Progenitor cell of endocrine pancreas (in vitro differentiated cells): Measurements from ENCODE around the gene FBXL20. TPM values are rescaled to one million over a fixed set of nuclear protein-coding genes. Genes with fewer than 3 reads are reported as not detected.

Source experiments
- DNase-seq: peaks from one replicate; pipeline ENCODE4 v3.0.0; 2021; ENCODE audit warnings: low spot score; ENCODE audit not compliant: unreplicated experiment
- H3K27ac Mint-ChIP-seq: 2 replicates; pipeline ENCODE4 v1.8.0; 2021; ENCODE audit warnings: mild to moderate bottlenecking, moderate library complexity, mixed read lengths
- H3K27me3 Mint-ChIP-seq: 2 replicates; pipeline ENCODE4 v1.8.0; 2021; ENCODE audit warnings: mixed read lengths
- H3K36me3 Mint-ChIP-seq: 2 replicates; pipeline ENCODE4 v1.8.0; 2022; ENCODE audit warnings: mixed read lengths; ENCODE audit not compliant: insufficient read depth
- H3K4me1 Mint-ChIP-seq: 2 replicates; pipeline ENCODE4 v1.8.0; 2021; ENCODE audit warnings: low read depth, mixed read lengths
- H3K4me3 Mint-ChIP-seq: 2 replicates; pipeline ENCODE4 v1.8.0; 2021; ENCODE audit warnings: low read depth, mild to moderate bottlenecking, moderate library complexity, mixed read lengths
- H3K9me3 Mint-ChIP-seq: 2 replicates; pipeline ENCODE4 v1.8.0; 2021; ENCODE audit warnings: low read depth, mixed read lengths
- CTCF ChIP-seq: fragments of 200-600 bp; sonication (generic); IDR thresholded peaks from one replicate; pipeline ENCODE4 v1.5.0; 2021; ENCODE audit warnings: antibody characterized with exemption, mild to moderate bottlenecking; ENCODE audit not compliant: unreplicated experiment
- total RNA-seq: library from RNA; stranded (reverse); gene quantifications from 2 replicates; pipeline ENCODE4 v1.2.1, GENCODE V29; 2021

The FBXL20 gene
- total RNA-seq, 1 donor from 2014 or later = 26.8 TPM

- DNase-seq = no peak
- Mint-ChIP-seq H3K27ac (no peak overlapping the region), H3K9me3 (no peaks in the 10 kb centered on the region), H3K4me1 (peaks cover 1% of the 10 kb centered on the region), H3K27me3 (peaks cover 57% of the 10 kb centered on the region), H3K4me3 (no peak overlapping the region), H3K36me3 (no peaks in the 10 kb centered on the region)
- TF ChIP-seq CTCF = no peak
These were observed 158.3 kb downstream of the FBXL20 start for GRCh38 chr17:39243155-39243554.

DNA sequence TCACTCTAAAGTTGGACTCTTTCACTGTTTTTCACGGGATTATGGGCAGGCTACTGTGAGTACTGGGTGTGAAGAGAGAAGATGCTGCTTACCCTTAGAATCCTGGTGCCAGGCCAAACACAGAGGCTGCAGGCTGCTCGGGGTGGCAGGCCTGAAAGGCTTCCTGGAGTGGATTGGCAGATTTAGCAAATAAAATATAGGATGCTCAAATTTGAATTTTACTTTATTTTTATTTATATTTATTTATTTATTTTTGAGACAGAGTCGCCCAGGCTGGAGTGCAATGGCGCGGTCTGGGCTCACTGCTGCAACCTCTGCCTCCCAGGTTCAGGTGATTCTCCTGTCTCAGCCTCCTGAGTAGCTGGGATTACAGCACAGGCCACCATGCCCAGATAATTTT, 160.8 kb downstream of the FBXL20 start:
- Mint-ChIP-seq H3K36me3 (no peaks in the 10 kb centered on the region), H3K9me3 (no peaks in the 10 kb centered on the region), H3K4me1 (peaks cover 1% of the 10 kb centered on the region), H3K4me3 (no peak overlapping the region), H3K27ac (no peak overlapping the region), H3K27me3 (peaks cover 44% of the 10 kb centered on the region)
- DNase-seq = no peak
- TF ChIP-seq CTCF = no peak

DNA sequence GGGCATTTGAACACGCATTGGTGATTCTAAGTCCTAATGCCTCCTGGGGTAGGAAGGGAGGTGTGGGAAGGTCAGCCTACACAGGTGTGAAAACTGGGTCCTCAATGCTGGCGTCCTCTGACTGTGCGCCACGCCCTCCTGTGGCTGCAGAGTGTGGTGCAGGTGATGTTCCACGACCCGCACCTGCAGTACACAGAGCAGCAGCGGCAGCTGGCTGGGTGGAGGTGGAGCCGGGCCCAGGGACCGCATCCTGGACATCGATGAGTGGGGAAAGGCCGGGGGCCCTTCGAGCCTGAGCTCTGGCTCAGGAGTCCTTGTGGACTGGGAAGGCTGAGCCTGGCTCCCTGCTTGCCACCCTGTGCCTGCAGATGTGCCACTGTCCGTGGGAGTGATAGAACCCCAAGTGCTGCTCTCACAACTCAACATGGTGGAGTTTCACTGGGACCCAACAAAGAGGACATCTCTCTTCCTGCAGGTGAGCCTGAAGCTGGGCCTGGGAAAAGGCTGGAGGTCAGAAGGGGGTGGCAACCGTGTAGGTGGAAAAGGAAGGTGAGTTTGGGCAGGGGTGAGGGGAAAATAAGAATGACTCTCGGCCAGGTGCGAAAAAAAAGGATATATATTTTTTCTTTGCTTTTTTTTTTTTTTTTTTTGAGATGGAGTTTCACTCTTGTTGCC, 161.6 kb downstream of the FBXL20 start:
- Mint-ChIP-seq H3K27me3 (peaks cover 46% of the 10 kb centered on the region), H3K4me1 (peaks cover 1% of the 10 kb centered on the region)
- peak; percentile 63 for DNase-seq

DNA sequence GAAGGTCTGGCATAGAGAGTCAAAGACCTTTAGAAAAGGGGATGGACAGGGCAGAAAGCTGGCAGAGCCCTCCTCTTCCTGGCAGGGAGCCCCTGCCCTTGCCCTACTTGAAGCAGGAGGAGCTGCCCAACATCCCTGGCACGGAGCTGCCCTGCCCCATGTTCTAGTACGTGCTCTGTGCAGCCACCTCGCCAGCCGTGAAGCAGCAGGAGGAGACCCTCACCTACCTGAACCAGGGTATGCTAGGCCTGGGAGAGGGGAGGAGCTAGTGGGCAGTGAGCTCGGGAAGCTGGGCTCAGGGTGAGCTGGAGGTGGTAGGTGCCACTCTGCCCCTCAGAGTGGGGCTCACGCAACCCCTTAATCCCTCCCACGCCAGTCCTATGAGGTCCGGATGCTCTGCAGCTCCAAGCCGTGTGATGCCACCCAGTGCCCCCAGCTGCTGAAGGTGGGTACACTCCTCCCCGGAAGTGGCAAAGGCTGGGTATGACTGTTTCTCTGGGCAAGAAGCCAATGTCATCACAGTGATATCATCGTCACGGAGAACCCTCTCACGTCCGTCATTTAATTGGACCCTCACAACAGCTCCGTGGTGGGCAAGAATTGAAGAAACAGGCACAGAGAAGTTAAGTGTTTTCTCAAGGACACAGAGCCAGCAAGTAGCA, 163.0 kb downstream of the FBXL20 start:
- H3K36me3 Mint-ChIP-seq = no peaks in the 10 kb centered on the region
- no peak for DNase-seq
- H3K4me3 Mint-ChIP-seq = no peak overlapping the region
- no peak for TF ChIP-seq CTCF
- no peaks in the 10 kb centered on the region for H3K4me1 Mint-ChIP-seq
- H3K9me3 Mint-ChIP-seq = no peaks in the 10 kb centered on the region
- H3K27me3 Mint-ChIP-seq = peaks cover 35% of the 10 kb centered on the region
- H3K27ac Mint-ChIP-seq = no peak overlapping the region

More for the DNA sequence above, 161.6 kb downstream of the FBXL20 start:
- TF ChIP-seq CTCF = peak; percentile 70
- no peak overlapping the region for H3K4me3 Mint-ChIP-seq
- H3K27ac Mint-ChIP-seq = no peak overlapping the region
- H3K36me3 Mint-ChIP-seq = no peaks in the 10 kb centered on the region
- H3K9me3 Mint-ChIP-seq = no peaks in the 10 kb centered on the region

DNA sequence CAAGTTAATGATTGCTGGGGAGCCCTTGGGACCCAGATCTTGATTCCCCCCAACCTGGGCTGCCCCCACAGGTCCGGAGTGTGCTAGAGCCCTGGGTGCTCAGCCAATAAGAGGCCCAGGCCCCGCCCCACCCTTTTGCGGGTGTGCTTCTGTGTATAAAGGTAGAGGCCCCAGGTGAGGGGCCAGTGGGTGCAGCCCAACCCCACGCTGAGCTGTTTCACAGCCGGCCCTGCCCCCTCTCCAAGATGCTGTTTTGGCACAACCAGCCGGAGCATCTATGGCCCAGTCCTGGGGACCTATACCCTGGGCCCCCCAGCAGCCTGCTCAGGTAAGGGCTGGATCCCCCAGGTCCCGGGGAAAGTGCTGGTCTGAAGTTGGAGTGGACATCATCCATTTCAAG, 163.8 kb downstream of the FBXL20 start:
- Mint-ChIP-seq H3K27ac (no peak overlapping the region), H3K4me1 (no peaks in the 10 kb centered on the region), H3K4me3 (no peak overlapping the region), H3K36me3 (no peaks in the 10 kb centered on the region), H3K27me3 (peaks cover 32% of the 10 kb centered on the region), H3K9me3 (no peaks in the 10 kb centered on the region)
- no peak for DNase-seq
- TF ChIP-seq CTCF = no peak
